Calu3 (cell line): Measurements from ENCODE around the gene SLC39A6. TPM values are rescaled to one million over a fixed set of nuclear protein-coding genes. Genes with fewer than 3 reads are reported as not detected.

ENCODE experiments used
- BruUV-seq: library from RNA; stranded (reverse); fragments of 400-500 nt; replicated peaks from 2 replicates; lab custom pipeline; 2021; lab: Mats Ljungman, UMichigan
- CTCF ChIA-PET: fragments of 300-600 bp; sonication (Branson Sonifier 250); formaldehyde crosslinking; loops from one replicate; lab custom pipeline; 2022; ENCODE audit warnings: antibody characterized with exemption; lab: Charles Lee
- DNase-seq: peaks from one replicate; pipeline ENCODE4 v3.0.0; 2022
- H3K27ac Mint-ChIP-seq: one replicate; pipeline ENCODE4 v1.8.0; 2022; ENCODE audit warnings: mixed read lengths; ENCODE audit not compliant: unreplicated experiment
- H3K27me3 Mint-ChIP-seq: one replicate; pipeline ENCODE4 v1.8.0; 2022; ENCODE audit warnings: mixed read lengths; ENCODE audit not compliant: unreplicated experiment
- H3K36me3 Mint-ChIP-seq: one replicate; pipeline ENCODE4 v1.8.0; 2022; ENCODE audit warnings: mild to moderate bottlenecking, moderate library complexity, mixed read lengths; ENCODE audit not compliant: insufficient read depth, unreplicated experiment
- H3K4me1 Mint-ChIP-seq: one replicate; pipeline ENCODE4 v1.8.0; 2022; ENCODE audit warnings: mild to moderate bottlenecking, low read depth, mixed read lengths; ENCODE audit not compliant: unreplicated experiment
- H3K4me3 Mint-ChIP-seq: one replicate; pipeline ENCODE4 v1.8.0; 2022; ENCODE audit warnings: mild to moderate bottlenecking, low read depth, moderate library complexity, mixed read lengths; ENCODE audit not compliant: unreplicated experiment
- H3K9me3 Mint-ChIP-seq: one replicate; pipeline ENCODE4 v1.8.0; 2022; ENCODE audit warnings: low read depth, mixed read lengths; ENCODE audit not compliant: unreplicated experiment
- intact Hi-C: fragments of 100-400 bp; cut with micrococcal nuclease; formaldehyde crosslinking; loops from one replicate; pipeline ENCODE4 v1.10.0; 2022; ENCODE audit not compliant: unreplicated experiment
- total RNA-seq: library from RNA; stranded (reverse); gene quantifications from 2 replicates; pipeline ENCODE4 v1.2.3, GENCODE V29; 2022
- TF ChIP-seq, protein P1 (sequence below): fragments of 200-600 bp; IDR thresholded peaks from one replicate; pipeline ENCODE4 v1.8.0; 2022; ENCODE audit warnings: antibody characterized with exemption; ENCODE audit not compliant: unreplicated experiment

SLC39A6 gene
- total RNA-seq, 1 experiment from 2014 or later, result 62.9 TPM

DNA sequence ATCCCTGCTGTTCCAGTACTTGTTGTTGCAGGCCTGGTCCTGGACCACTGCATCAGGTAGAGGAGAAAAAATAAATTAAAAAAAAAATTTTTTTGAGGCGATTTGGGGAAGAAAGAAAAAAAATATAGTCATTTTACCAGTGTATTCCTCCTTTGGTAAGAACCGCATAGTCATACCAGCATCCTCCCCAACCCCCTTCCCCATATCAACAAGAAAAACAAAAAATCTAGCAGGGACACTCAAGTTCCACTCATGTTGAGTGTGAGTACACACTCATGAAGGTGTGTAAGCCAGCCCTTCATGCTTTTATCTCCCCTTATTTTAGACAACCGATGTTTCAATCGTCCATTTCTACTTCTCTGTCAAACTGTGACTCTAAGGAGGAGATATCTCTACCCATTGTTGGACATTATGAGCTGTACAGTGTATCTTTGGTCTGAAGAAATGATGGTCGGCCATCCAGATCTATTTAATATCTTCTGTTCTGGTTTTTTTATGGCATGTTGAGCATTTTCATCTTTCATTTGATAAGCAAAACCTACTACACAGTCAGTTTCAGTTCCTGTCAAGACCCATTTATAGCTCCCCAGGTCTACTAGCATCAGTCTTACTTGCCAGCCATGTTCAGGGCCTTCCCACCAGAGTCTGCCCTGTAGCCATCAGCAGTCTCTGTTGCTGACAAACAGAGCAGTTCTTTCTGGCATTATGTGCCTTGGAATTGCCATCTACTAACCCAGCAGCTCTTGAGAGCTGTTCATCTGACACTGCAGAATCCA, 20.6 kb upstream of the SLC39A6 start:
- H3K9me3 Mint-ChIP-seq, result no peaks in the 10 kb centered on the region
- H3K36me3 Mint-ChIP-seq, result peaks cover 50% of the 10 kb centered on the region
- no peak overlapping the region for H3K27ac Mint-ChIP-seq
- no peak for DNase-seq
- TF ChIP-seq, protein P1, sequence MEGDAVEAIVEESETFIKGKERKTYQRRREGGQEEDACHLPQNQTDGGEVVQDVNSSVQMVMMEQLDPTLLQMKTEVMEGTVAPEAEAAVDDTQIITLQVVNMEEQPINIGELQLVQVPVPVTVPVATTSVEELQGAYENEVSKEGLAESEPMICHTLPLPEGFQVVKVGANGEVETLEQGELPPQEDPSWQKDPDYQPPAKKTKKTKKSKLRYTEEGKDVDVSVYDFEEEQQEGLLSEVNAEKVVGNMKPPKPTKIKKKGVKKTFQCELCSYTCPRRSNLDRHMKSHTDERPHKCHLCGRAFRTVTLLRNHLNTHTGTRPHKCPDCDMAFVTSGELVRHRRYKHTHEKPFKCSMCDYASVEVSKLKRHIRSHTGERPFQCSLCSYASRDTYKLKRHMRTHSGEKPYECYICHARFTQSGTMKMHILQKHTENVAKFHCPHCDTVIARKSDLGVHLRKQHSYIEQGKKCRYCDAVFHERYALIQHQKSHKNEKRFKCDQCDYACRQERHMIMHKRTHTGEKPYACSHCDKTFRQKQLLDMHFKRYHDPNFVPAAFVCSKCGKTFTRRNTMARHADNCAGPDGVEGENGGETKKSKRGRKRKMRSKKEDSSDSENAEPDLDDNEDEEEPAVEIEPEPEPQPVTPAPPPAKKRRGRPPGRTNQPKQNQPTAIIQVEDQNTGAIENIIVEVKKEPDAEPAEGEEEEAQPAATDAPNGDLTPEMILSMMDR, result no peak
- H3K4me1 Mint-ChIP-seq, result no peaks in the 10 kb centered on the region
- no peak overlapping the region for H3K4me3 Mint-ChIP-seq
- H3K27me3 Mint-ChIP-seq, result no peaks in the 10 kb centered on the region
- intact Hi-C loops, result no loop called here
- no TSS peak for BruUV-seq
- CTCF ChIA-PET, result no interaction called here

DNA sequence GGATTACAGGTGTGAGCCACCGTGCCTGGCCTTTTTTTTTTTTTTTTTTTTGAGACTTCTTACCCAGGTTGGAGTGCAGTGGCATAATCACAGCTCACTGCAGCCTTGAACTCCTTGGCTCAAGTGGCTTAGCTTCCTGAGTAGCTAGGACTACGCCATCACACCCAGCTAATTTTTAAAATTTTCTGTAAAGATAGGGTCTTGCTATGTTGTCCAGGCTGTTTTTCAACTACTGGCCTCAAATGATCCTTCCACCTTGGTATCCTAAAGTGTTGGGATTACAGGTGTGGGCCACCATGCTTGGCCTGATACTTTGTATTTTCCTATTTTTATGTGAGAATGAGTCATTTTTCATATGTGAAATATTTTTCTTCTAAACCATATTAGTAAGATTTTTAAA, 14.3 kb upstream of the SLC39A6 start:
- Mint-ChIP-seq H3K4me1 (no peaks in the 10 kb centered on the region), H3K27ac (no peak overlapping the region), H3K9me3 (no peaks in the 10 kb centered on the region), H3K4me3 (no peak overlapping the region), H3K36me3 (peaks cover 66% of the 10 kb centered on the region), H3K27me3 (no peaks in the 10 kb centered on the region)
- intact Hi-C loops, result no loop called here
- no TSS peak for BruUV-seq
- DNase-seq, result no peak
- CTCF ChIA-PET, result interaction anchor here (0.7 kb wide), 1 partner anchor 1315 kb away, joined by 4 read pairs; no protein-coding TSS in a partner anchor
- TF ChIP-seq, protein P1, result no peak

DNA sequence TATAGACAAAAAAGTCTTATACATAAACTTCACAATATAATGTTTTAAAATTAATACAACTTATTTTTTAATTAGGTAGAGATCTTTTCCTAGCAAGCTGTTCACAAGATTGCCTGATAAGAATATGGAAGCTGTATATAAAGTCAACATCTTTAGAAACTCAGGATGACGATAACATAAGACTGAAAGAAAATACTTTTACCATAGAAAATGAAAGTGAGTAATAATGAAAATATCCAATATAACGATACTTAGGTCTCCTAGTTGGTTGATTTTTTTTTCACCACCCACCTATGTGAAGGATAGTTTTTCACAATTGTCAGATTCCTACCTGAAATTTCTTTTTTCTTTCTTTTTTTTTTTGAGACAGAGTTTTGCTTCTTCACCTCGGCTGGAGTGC, 13.6 kb upstream of the SLC39A6 start:
- Mint-ChIP-seq H3K27ac (no peak overlapping the region), H3K4me1 (no peaks in the 10 kb centered on the region), H3K9me3 (no peaks in the 10 kb centered on the region), H3K27me3 (no peaks in the 10 kb centered on the region), H3K36me3 (peaks cover 60% of the 10 kb centered on the region), H3K4me3 (no peak overlapping the region)
- TF ChIP-seq, protein P1, result no peak
- no peak for DNase-seq
- intact Hi-C loops, result no loop called here
- BruUV-seq, result no TSS peak
- CTCF ChIA-PET, result no interaction called here

DNA sequence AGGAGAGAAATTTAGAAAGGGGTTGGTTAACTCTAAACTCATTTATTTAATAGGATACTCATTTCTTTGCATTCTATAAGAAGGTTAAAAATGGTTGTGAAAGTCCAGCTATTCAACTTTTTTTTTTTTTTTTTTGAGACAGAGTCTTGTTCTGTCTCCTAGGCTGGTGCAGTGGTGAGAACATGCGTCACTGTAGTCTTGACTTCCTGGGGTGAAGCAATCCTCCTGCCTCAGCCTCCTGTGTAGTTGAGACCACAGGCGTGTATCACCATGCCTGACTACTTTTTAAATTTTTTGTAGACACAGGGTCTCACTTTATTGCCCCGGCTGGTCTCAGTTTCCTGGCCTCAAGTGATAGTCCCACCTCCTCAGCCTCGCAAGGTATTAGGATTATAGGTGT, 12.4 kb upstream of the SLC39A6 start:
- H3K27ac Mint-ChIP-seq, result no peak overlapping the region
- CTCF ChIA-PET, result interaction anchor here (0.7 kb wide), 1 partner anchor 21 kb away, joined by 8 read pairs; no protein-coding TSS in a partner anchor
- intact Hi-C loops, result no loop called here
- no TSS peak for BruUV-seq
- no peak overlapping the region for H3K4me3 Mint-ChIP-seq
- no peaks in the 10 kb centered on the region for H3K9me3 Mint-ChIP-seq
- peaks cover 56% of the 10 kb centered on the region for H3K36me3 Mint-ChIP-seq
- H3K4me1 Mint-ChIP-seq, result no peaks in the 10 kb centered on the region
- no peak for DNase-seq
- no peaks in the 10 kb centered on the region for H3K27me3 Mint-ChIP-seq
- TF ChIP-seq, protein P1, result no peak
